Panc1 (cell line): ENCODE results near the gene SCRN2. TPM values are rescaled to one million over a fixed set of nuclear protein-coding genes. Genes with fewer than 3 reads are reported as not detected.

ENCODE experiments used
- ATAC-seq: fragments of 200-7000 bp; cut with Tn5 transposase; 2 replicates; pipeline ENCODE4 v1.9.1; 2020; ENCODE audit warnings: mild to moderate bottlenecking, moderate library complexity
- BruUV-seq: library from RNA; stranded (reverse); fragments of 400-500 nt; replicated peaks from 2 replicates; lab custom pipeline; 2021; lab: Mats Ljungman, UMichigan
- CTCF ChIA-PET: fragments of 300-600 bp; sonication (Branson Sonifier 250); formaldehyde crosslinking; loops from one replicate; lab custom pipeline; 2022; ENCODE audit warnings: antibody characterized with exemption; lab: Charles Lee
- POLR2A ChIA-PET: fragments of 300-600 bp; sonication (Branson Sonifier 250); formaldehyde crosslinking; loops from one replicate; lab custom pipeline; 2022; ENCODE audit warnings: antibody characterized with exemption; lab: Charles Lee
- DNase-seq: peaks from one replicate; pipeline ENCODE4 v3.0.0-alpha.2; 2010; ENCODE audit warnings: low read depth, low spot score
- H3K27ac ChIP-seq: 2 replicates; pipeline ENCODE4 v1.5.1; 2011; ENCODE audit warnings: mild to moderate bottlenecking, low read length, inconsistent platforms
- H3K27me3 ChIP-seq: fragments of 200-500 bp; sonication (Bioruptor generic); 2 replicates; pipeline ENCODE4 v1.6.0; 2014; ENCODE audit warnings: low read length, inconsistent platforms; ENCODE audit not compliant: control insufficient read depth, insufficient read depth
- H3K36me3 ChIP-seq: fragments of 200-500 bp; sonication (Bioruptor generic); 2 replicates; pipeline ENCODE4 v1.5.1; 2014; ENCODE audit warnings: inconsistent platforms, mild to moderate bottlenecking, low read length, moderate library complexity; ENCODE audit not compliant: control insufficient read depth, insufficient read depth
- H3K4me1 ChIP-seq: 2 replicates; pipeline ENCODE4 v1.5.1; 2011; ENCODE audit warnings: inconsistent platforms, mild to moderate bottlenecking, low read length, moderate library complexity; ENCODE audit not compliant: control insufficient read depth, insufficient read depth
- H3K4me3 ChIP-seq, 2 experiments: 2 replicates each; pipeline ENCODE4 v1.5.1; 2011 to 2012; ENCODE audit warnings: low read depth in 2 of 2, low read length in 2 of 2, mild to moderate bottlenecking in 2 of 2, inconsistent platforms in 1 of 2, moderate library complexity in 1 of 2
- H3K9me3 ChIP-seq: fragments of 200-500 bp; sonication (Bioruptor generic); 2 replicates; pipeline ENCODE4 v1.5.1; 2014; ENCODE audit warnings: low read depth, mild to moderate bottlenecking, inconsistent platforms, low read length, moderate library complexity; ENCODE audit not compliant: control insufficient read depth, insufficient read depth
- CTCF ChIP-seq: fragments of 450-650 bp; IDR thresholded peaks from 2 replicates; pipeline ENCODE4 v1.5.1; 2017; ENCODE audit warnings: mild to moderate bottlenecking
- POLR2AphosphoS5 ChIP-seq: IDR thresholded peaks from 2 replicates; pipeline ENCODE4 v1.6.1; 2012; ENCODE audit warnings: mild to moderate bottlenecking, low read depth, low read length, moderate library complexity
- SIN3A ChIP-seq: IDR thresholded peaks from 2 replicates; pipeline ENCODE4 v1.6.1; 2012; ENCODE audit warnings: low read depth, mild to moderate bottlenecking, low read length, moderate library complexity, borderline replicate concordance; ENCODE audit not compliant: insufficient read depth
- TCF7L2 ChIP-seq: IDR thresholded peaks from 2 replicates; pipeline ENCODE4 v1.6.1; 2011; ENCODE audit warnings: mild to moderate bottlenecking, low read depth, low read length, inconsistent platforms
- in situ Hi-C: cut with HindIII; loops from 2 replicates; pipeline ENCODE4 v1.10.0; 2016; ENCODE audit warnings: low sequenced_read_pairs, low pct_unique_long_range_greater_than_20kb
- intact Hi-C: fragments of 100-400 bp; cut with micrococcal nuclease; formaldehyde crosslinking; loops from one replicate; pipeline ENCODE4 v1.10.0; 2022; ENCODE audit not compliant: unreplicated experiment
- total RNA-seq: library from RNA; stranded (reverse); gene quantifications from one replicate; pipeline ENCODE4 v1.2.1, GENCODE V29; 2021; ENCODE audit not compliant: unreplicated experiment
- TF ChIP-seq, protein P1 (sequence below), 2 experiments: IDR thresholded peaks; 2 replicates each; pipeline ENCODE4 v1.6.1; 2011 to 2012; ENCODE audit warnings: low read depth in 2 of 2, control low read depth in 1 of 2, low read length in 1 of 2, mild to moderate bottlenecking in 1 of 2, moderate library complexity in 1 of 2; ENCODE audit not compliant: insufficient read depth in 1 of 2

SCRN2 gene
- total RNA-seq, 1 experiment from 2014 or later: 34.9 TPM

- no TSS peak for BruUV-seq
- intact Hi-C loops: no loop called here
- POLR2A ChIA-PET: no interaction called here
Measured at GRCh38 chr17:47813077-47813476, 28.0 kb downstream of the SCRN2 start.

GRCh38 chr17:47812146-47812920, 28.7 kb downstream of the SCRN2 start:
- CTCF ChIA-PET: no interaction called here

More at GRCh38 chr17:47813077-47813476, 28.0 kb downstream of the SCRN2 start:
- CTCF ChIA-PET: no interaction called here
- H3K9me3 ChIP-seq: no peaks in the 10 kb centered on the region
- TF ChIP-seq POLR2AphosphoS5: no peak
- TF ChIP-seq SIN3A: no peak
- TF ChIP-seq TCF7L2: no peak
- TF ChIP-seq, protein P1, sequence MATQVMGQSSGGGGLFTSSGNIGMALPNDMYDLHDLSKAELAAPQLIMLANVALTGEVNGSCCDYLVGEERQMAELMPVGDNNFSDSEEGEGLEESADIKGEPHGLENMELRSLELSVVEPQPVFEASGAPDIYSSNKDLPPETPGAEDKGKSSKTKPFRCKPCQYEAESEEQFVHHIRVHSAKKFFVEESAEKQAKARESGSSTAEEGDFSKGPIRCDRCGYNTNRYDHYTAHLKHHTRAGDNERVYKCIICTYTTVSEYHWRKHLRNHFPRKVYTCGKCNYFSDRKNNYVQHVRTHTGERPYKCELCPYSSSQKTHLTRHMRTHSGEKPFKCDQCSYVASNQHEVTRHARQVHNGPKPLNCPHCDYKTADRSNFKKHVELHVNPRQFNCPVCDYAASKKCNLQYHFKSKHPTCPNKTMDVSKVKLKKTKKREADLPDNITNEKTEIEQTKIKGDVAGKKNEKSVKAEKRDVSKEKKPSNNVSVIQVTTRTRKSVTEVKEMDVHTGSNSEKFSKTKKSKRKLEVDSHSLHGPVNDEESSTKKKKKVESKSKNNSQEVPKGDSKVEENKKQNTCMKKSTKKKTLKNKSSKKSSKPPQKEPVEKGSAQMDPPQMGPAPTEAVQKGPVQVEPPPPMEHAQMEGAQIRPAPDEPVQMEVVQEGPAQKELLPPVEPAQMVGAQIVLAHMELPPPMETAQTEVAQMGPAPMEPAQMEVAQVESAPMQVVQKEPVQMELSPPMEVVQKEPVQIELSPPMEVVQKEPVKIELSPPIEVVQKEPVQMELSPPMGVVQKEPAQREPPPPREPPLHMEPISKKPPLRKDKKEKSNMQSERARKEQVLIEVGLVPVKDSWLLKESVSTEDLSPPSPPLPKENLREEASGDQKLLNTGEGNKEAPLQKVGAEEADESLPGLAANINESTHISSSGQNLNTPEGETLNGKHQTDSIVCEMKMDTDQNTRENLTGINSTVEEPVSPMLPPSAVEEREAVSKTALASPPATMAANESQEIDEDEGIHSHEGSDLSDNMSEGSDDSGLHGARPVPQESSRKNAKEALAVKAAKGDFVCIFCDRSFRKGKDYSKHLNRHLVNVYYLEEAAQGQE (IDR thresholded peaks at IDR 0.05; ENCODE audit: insufficient read depth in 1 of 2, low read depth in 2 of 2, low read length in 1 of 2): no peak
- TF ChIP-seq CTCF: no peak
- H3K36me3 ChIP-seq: no peaks in the 10 kb centered on the region
- H3K4me1 ChIP-seq: peaks cover 6% of the 10 kb centered on the region; the same call in 1 of the 2 replicates
- in situ Hi-C loops: no loop called here
- H3K27me3 ChIP-seq: no peaks in the 10 kb centered on the region
- H3K27ac ChIP-seq: no peak overlapping the region
- DNase-seq (no peak), ATAC-seq (no peak)
- H3K4me3 ChIP-seq: no peak overlapping the region

More at GRCh38 chr17:47812146-47812920, 28.7 kb downstream of the SCRN2 start:
- Histone ChIP-seq H3K36me3 (no peaks in the 10 kb centered on the region), H3K4me3 (no peak overlapping the region), H3K27ac (no peak overlapping the region), H3K4me1 (peaks cover 6% of the 10 kb centered on the region; the same call in 1 of the 2 replicates), H3K27me3 (no peaks in the 10 kb centered on the region), H3K9me3 (no peaks in the 10 kb centered on the region)
- in situ Hi-C loops: no loop called here
- TF ChIP-seq CTCF (no peak), POLR2AphosphoS5 (no peak), TCF7L2 (no peak), SIN3A (no peak)
- TF ChIP-seq, protein P1 (IDR thresholded peaks at IDR 0.05; ENCODE audit: insufficient read depth in 1 of 2, low read depth in 2 of 2, low read length in 1 of 2): no peak
- POLR2A ChIA-PET: no interaction called here
- DNase-seq (no peak), ATAC-seq (no peak)
- no TSS peak for BruUV-seq
- intact Hi-C loops: no loop called here
